Testis (tissue), 2 donors: ENCODE results near the gene WNK1.

Source experiments
- POLR2A ChIP-seq: fragments of 450-650 bp; IDR thresholded peaks from one replicate; pipeline ENCODE4 v1.6.1; 2017; ENCODE audit warnings: antibody characterized with exemption, mild to moderate bottlenecking, moderate library complexity
- TF ChIP-seq, protein P1 (sequence below), 3 experiments: fragments of 450-650 bp in 2 of 3; fragments of 200-600 bp in 1 of 3; sonication (generic) in 1 of 3; IDR thresholded peaks; one replicate each; pipeline ENCODE4 v1.5.1; 2016 to 2019; ENCODE audit warnings: antibody characterized with exemption in 3 of 3, mild to moderate bottlenecking in 2 of 3, moderate library complexity in 1 of 3

DNA sequence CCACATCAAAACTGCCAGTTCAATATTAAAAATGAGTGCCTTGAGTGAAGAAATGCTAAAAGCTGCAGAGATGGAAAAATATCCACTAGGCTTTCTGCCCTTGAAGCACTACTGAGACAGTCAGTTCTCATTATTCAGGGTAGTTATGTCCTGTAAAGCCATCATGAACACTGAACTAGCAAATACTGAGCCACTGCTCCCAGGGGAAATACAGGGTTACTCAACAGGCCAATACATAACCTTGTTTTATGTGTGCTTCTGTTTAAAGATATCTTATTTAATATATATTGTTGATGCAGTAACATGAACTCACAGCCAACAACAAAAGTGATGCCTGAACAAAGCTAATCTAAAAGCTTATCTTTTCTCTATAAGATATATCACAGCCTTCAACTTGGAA lies 193.8 kb downstream of the WNK1 start:
- TF ChIP-seq POLR2A, result no peak
- TF ChIP-seq, protein P1, sequence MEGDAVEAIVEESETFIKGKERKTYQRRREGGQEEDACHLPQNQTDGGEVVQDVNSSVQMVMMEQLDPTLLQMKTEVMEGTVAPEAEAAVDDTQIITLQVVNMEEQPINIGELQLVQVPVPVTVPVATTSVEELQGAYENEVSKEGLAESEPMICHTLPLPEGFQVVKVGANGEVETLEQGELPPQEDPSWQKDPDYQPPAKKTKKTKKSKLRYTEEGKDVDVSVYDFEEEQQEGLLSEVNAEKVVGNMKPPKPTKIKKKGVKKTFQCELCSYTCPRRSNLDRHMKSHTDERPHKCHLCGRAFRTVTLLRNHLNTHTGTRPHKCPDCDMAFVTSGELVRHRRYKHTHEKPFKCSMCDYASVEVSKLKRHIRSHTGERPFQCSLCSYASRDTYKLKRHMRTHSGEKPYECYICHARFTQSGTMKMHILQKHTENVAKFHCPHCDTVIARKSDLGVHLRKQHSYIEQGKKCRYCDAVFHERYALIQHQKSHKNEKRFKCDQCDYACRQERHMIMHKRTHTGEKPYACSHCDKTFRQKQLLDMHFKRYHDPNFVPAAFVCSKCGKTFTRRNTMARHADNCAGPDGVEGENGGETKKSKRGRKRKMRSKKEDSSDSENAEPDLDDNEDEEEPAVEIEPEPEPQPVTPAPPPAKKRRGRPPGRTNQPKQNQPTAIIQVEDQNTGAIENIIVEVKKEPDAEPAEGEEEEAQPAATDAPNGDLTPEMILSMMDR (IDR thresholded peaks at IDR 0.05), result no peak
